CD4-positive, alpha-beta T cell treated with Interleukin-4 for 4 hours (primary cell): Measurements from ENCODE around the gene LIMK2.
"Not testable (repeated sequence)": the region's sequence is repeated elsewhere in the genome, so short reads cannot be mapped to it uniquely, and the experiment has no call there.

Experiments
- DNase-seq: peaks from one replicate; pipeline ENCODE4 v3.0.0-alpha.2; 2020

The LIMK2 gene

DNA sequence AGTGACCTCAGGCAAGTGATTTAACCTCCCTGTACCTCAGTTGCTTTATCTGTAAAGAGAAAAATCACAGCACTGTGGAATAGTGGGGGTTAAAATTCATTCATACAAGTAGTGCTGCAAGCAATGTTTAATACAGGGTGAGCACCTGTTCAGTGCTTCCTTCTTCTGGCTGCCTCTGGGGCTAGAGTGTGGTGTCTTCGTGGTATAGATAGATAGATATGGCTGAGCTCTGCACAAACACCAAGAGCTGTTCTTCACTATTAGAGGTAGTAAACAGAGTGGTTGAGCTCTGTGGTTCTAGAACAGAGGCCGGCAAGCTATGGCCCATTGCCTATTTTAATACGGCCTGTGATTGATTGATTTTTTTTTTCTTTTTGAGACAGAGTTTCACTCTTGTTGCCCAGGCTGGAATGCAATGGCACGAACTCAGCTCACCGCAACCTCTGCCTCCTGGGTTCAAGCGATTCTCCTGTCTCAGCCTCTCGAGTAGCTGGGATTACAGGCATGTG is 32.9 kb downstream of the LIMK2 start:
- DNase-seq: no peak

DNA sequence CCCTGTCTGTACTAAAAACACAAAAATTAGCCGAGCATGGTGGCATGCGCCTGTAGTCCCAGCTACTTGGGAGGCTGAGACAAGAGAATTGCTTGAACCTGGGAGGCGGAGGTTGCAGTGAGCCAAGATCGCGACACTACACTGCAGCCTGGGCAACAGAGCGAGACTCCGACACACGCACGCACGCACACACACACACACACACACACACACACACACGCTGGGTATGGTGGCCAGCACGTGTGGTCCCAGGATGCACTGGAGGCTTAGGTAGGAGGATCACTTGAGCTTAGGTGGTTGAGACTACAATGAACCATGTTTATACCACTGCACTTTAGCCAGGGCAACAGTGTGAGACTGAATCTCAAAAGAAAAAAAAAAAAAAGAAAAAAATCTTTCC is 33.9 kb downstream of the LIMK2 start:
- not testable (repeated sequence) for DNase-seq

DNA sequence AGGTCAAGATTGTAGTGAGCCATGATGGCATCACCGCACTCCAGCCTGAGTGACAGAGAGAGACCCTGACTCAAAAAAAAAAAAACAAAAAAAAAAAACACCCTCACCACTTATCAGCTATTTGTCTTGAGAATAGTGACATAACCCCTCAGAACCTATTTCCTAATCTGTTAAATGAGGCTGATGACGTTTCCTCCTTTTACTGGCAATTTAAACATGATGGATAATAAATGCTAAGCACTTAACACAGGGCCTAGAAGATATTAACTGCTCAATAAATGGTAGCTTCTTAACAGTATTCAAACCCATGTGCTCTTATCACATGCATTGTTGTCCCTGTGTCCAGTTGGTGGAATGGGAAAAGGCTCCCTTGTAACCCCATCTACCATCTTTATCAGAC is 34.6 kb downstream of the LIMK2 start:
- no peak for DNase-seq

DNA sequence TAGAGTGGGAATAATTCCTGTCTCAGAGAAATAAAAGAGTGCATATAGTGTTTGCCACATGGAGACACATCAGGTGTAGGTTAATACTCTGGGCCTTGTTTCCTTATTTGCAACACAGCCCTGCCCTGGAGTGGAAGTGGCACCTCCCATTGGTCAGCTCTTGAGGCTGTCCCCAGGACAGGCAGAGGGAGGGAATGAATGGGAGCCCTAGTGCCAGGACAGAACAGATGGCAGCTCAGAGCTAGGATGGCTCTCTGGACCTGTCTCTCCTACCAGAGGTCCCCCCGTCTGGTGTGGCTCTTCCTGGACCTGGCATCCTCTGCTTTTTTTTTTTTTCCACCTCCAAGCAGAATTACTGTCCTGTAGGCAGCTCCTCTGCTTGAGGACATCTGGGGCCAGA is 35.6 kb downstream of the LIMK2 start:
- no peak for DNase-seq

DNA sequence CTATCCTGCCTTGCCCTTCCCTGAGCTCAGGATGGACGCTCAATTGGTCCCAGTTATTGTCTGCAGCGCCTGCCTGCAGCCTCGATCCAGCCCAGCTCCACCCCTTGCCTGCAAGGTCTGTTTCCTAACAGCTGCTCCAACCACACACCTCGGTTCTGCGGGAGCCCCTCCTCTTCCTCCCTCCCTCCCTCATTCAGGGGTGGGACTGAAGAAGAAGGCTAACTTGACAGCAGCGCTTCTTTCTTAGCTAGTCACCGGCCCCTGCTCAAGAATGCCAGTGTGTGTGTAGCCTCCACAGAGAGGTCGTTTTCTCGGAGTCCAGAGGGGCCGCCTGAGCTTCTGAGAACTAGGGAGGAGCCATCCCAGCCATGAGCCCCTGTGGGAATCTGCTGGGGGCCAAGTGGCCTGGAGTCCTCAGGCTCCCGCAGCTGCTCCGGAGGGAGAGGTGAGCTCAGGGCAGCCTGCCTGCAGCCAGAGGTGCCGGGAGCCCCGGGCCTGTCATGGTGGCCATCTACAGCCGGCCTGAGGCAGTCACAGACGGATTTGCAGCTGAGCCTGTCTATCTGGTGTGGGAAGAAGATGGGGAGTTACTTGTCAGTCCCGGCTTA is 36.1 kb downstream of the LIMK2 start:
- peak; percentile 64 for DNase-seq

DNA sequence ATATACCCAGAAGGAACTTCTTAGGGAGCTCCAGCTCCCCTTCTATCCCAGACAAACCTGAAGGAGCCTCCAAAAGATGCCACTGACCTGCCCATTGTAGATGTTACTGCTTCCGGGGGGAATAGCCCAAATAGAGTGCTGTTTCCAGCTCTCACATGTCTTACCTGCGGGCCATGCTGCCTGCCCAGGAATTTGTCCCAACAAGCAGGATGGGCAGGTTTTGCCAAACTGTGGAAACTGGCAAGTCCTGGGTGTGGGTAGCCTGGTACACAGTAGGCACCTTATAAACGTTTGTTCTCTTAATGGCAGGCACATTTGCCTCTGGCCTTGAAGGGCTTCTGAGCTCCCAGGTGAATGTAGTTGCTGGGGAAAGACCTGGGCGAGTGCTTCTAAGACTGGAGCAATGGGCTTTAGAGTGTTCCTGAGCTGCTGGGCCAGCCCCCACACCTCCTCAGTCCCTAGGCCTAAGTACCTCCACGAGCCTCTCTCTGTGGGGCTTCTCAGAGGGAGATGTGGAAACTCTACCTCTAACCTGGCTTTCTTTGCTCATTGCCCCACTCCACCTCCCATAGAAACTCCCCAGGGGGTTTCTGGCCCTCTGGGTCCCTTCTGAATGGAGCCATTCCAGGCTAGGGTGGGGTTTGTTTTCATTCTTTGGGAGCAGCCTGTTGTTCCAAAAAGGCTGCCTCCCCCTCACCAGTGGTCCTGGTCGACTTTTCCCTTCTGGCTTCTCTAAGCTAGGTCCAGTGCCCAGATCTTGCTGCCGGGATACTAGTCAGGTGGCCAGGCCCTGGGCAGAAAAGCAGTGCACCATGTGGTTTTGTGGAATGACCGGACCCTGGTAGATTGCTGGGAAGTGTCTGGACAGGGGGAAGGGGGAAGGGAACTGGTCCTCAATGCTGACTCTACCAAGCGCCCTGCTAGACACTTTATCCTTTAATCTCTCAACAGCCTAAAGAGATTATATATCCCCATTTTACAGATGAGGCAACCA is 37.2 kb downstream of the LIMK2 start:
- no peak for DNase-seq

DNA sequence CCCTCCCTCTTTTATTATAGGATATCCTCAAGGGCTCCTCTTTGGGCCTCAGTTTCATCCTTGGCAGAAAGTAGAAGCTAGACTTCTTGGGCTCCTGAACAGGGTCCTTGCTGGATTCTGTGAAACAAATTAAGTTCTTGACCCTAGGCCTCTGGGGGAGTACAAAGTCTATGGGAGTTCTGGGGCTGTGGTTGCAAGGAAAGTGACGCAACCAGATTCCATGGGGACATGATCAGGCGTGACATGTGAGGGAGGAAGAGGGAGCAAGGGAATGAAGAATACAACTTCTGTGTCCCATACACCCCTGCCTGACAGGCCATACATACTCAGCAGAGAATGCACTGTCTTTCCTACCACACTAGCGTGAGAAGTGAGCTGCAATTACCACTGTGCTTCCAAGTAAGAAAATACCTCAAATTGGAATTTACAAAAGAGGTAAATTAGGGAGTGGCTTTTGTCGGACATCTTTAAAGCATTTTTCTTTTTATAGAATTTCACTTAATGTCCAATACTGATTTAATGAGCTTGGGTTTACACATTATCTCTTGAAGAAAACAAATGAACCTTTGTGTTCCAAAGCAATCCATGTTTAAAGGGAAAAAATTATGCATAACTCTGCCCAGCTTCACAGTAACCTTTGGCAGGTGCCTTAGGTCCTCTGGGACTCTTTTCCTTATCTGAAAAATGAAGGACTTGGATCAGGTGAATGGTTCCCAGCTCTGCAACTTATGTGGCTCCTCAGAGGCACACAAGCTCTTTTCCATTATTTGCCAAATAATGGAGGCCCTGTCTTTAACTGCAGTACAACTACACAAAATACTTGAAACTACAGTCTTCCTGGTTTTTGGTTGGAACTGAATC is 38.9 kb downstream of the LIMK2 start:
- DNase-seq: no peak

DNA sequence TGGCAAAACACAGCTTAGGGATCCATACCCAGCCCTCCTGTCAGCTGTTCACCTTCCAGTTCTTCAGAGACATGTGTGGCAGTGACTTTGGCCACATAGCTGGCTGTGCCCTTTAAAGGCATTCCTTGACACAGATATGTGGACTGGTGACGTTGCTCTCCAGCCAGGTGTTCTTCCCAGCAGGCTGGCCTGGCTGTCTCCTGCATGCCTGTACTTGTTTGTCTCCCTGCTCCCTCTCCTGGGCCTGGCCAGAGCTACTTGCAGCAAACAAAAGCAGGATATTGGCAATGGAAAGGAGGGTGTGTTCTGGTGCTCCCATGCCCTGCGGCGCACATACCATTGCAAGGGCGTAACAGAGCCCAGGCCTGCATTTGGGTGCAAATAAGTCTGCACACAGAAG is 41.9 kb downstream of the LIMK2 start:
- DNase-seq: no peak

DNA sequence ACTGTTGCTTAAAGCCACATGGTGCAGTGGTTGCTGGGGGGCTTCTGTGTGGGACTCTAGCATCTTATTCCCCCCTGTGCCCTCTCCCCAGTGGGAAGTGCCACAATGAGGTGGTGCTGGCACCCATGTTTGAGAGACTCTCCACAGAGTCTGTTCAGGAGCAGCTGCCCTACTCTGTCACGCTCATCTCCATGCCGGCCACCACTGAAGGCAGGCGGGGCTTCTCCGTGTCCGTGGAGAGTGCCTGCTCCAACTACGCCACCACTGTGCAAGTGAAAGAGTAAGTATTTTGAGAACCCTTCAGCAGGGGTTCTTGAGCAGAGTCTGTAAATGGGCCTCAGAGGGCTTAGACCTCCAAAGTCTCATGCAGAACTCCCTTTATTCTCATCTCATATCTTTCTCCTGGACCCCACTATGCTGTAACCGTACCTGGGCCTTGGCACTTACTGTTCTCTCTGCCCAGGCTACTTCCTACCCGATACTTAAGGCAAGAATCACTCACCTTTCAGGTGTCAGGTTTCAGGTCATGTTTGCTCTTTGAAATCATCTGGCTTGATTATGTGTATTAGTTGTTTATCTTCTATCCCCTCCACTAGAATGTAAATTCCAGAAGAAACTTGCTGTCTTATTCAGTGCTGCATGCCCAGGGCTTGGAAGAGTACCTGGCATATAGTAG is 47.8 kb downstream of the LIMK2 start:
- no peak for DNase-seq

DNA sequence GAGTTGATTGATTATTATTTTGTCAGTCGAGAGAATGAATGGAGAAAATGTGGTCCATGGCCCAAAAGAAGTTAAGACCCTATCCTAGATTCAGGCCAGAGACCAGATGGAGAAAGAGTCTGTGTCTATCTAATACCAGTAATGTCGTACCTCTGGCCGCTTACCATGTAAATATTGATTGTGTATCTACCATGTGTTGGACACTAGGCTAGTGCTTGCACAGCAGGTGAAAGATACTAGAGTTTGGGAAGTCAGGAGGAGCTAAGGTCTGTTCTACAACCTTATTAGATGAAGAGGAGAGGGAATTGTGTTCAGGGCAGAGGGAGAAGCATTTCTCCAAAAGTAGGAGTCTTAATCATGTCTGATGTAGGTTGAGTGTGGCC is 48.4 kb downstream of the LIMK2 start:
- DNase-seq: no peak

DNA sequence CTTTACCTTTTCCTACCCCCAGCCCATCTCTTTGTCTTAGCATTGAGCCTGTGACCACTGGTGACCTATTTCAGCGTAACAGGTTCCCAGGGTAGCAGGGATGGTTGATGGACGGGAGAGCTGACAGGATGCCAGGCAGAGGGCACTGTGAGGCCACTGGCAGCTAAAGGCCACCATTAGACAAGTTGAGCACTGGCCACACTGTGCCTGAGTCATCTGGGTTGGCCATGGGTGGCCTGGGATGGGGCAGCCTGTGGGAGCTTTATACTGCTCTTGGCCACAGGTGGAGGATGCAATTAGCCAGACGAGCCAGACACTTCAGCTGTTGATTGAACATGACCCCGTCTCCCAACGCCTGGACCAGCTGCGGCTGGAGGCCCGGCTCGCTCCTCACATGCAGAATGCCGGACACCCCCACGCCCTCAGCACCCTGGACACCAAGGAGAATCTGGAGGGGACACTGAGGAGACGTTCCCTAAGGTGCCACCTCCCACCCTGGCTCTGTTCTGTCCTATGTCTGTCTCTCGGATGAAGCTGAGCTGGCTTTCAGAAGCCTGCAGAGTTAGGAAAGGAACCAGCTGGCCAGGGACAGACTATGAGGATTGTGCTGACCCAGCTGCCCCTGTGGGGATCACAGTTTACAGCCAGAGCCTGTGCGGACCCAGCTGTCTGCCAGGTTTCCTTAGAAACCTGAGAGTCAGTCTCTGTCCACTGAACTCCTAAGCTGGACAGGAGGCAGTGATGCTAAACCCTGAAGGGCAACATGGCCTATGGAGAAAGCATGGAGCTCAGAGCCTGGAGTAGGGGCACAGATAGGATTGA is 50.4 kb downstream of the LIMK2 start:
- DNase-seq: no peak

DNA sequence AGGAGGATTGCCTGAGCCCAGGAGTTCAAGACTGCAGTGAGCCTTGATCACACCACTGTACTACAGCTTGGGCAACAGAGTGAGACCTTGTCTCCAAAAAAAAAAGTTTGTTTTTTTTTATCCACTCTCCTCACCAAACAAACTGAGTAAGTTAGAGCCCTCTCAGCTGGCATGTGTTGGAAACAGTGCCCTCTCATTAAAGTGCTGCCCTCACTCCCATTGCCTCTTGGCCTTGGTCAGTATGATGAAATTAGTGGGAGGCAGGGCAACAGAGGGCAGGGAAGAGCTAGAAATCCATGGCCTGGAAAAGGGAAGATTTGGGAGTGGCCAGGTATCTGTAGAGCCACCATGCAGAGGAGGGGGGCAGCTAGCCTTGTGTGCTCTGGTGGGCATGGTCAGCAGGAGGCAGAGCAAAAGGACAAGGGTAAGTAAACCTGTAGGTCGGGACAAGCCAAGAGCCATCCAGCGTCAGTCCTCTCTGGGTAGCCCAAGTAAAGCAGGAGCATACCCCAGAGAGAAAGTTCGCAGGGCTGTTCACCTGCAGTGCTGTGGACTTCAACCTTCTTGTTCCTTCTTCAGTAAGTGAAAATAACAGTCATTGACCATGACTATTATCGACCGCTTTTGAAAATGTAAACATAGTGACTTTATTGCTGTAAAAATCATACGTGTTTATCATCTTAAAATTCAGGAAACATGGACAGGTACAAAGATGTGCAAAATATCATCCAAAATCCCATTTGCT is 52.0 kb downstream of the LIMK2 start:
- DNase-seq: no peak

DNA sequence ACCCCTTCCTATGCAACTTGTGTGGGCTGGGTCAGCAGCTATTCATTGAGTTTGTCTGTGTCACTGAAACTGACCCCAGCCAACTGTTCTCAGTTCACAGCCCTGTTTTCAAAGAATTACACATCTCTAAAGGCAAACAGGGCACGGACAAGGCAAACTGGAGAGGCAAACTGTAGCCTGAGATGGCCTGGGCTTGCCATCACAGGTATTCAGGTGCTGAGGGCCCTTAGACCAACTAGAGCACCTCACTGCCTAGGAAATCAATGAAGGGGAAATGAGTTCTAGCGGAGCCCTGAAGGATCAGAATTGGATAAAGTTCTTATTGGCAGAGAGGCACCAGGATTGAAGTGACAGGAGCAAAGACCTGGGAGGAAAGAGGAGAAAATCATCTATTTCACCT is 56.2 kb downstream of the LIMK2 start:
- no peak for DNase-seq

DNA sequence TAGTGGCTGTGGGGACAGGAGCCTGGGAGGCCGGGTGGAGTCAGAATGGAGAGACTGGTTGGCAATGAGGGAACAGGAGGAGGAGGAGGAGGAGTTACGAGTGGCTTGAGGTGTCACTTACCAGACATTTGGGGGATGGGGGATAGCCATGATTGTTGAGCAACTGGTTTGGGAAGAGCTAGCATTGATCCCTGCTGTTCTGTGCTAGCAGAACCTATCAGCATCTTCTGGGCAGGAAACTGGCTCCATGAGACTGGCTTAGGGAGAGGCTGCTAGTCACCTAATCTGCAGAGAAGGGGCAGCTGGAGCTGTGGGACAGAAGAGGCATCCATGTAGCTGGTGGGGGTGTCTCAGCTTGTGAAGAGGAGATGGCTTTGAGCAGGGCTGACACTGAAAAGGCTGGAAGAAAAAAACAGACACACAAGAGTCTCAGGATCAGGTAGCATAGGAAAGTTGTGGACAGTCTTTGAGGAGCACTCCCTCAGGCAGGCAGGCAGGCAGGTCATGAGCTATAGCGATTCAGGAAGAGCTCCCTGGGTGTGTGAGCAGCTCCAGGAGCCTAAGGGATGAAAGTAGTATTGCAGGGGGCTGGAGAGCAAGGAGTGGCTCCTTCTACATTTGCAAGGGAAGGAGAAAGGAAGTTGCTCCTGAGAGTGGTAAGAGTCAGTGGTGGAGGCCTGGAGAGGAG is 57.9 kb downstream of the LIMK2 start:
- no peak for DNase-seq

DNA sequence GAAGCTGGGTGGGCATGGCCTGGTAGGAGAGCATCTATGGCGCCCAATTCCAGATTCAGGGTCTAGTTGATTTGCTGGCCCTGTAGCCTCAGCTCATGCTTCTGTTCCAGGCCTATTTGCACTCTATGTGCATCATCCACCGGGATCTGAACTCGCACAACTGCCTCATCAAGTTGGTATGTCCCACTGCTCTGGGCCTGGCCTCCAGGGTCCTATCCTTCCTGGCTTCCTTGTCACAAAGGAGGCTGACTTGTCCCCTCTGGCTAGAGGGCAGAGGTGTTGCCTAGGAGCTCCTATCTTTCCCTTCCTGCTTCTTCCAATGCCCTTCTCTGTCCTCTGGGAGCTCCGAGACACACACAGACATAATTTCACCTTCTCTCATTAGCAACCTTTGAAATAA is 58.9 kb downstream of the LIMK2 start:
- no peak for DNase-seq

DNA sequence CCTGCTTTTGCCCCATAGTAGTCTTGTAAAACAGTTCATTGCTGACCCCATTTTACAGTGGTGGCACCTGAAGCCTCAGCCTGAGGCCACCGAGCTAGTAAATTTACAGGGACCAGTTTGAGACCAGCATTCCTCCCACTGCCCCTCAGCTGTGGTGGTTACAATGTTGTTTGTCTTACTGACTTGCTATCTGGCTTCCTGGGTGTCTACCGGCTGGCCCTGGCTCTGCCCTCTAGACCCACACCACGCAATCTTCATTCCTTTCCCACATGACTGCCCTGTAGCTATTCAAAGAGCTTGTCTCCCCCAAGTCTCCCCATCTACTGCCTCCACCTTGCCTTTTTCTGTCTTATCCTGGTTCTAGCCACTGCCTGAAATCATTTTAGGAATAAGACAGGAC is 59.4 kb downstream of the LIMK2 start:
- DNase-seq: no peak

DNA sequence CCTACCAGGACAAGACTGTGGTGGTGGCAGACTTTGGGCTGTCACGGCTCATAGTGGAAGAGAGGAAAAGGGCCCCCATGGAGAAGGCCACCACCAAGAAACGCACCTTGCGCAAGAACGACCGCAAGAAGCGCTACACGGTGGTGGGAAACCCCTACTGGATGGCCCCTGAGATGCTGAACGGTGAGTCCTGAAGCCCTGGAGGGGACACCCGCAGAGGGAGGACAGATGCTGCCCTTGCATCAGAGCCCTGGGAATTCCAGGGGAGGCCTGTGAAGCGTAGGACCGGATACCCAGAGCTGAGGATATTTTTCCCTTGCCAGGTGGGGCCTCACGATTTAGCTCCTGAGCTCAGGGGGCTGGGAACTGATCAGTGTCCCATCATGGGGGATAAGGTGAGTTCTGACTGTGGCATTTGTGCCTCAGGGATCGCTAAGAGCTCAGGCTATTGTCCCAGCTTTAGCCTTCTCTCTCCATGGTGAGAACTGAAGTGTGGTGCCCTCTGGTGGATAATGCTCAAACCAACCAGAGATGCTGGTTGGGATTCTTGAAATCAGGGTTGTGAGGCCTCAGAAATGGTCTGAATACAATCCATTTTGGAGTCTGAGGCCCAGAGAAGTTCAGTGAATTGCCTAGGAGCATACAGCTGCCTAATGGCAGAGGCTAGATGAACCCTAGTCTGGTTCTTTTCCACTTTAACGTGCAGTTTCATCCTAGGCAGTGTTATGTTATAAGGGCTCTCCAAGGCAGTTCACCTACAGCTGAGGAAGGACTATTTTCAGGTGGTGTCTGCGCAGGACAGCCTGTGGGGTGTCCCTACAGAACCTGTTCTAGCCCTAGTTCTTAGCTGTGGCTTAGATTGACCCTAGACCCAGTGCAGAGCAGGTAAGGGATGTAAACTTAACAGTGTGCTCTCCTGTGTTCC is 60.7 kb downstream of the LIMK2 start:
- peak; percentile 58 for DNase-seq

DNA sequence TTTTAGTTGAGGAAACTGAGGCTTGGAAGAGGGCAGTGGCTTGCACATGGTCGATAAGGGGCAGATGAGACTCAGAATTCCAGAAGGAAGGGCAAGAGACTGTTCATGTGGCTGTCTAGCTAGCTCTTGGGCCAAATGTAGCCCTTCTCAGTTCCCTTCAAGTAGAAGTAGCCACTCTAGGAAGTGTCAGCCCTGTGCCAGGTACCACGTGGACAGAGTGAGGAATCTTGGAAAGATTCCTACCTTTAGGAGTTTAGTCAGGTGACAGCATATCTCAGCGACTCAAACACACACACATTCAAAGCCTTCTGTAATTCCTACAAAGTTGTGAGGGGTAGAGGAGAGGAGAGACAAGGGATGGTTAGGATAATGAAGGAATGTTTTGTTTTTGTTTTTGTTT is 61.9 kb downstream of the LIMK2 start:
- DNase-seq: no peak

DNA sequence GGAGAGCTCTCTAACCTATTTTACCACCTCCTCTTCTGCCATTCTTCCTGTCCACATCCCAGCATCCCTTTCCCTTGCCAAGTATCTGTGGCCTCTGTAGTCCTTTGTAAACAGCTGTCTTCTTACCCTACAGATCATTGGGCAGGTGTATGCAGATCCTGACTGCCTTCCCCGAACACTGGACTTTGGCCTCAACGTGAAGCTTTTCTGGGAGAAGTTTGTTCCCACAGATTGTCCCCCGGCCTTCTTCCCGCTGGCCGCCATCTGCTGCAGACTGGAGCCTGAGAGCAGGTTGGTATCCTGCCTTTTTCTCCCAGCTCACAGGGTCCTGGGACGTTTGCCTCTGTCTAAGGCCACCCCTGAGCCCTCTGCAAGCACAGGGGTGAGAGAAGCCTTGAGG is 62.9 kb downstream of the LIMK2 start:
- DNase-seq: no peak
